Vagina (tissue), 2 donors: Measurements from ENCODE around the gene SH2D1B. TPM values are rescaled to one million over a fixed set of nuclear protein-coding genes. Genes with fewer than 3 reads are reported as not detected.
A peak's percentile ranks its signal among the peaks of the same experiment; 100 is the strongest.

Experiments
- DNase-seq, 2 donors: peaks; one replicate each; pipeline ENCODE4 v3.0.0-alpha.2; 2017; ENCODE audit errors: extremely low spot score in 2 of 2
- H3K27ac ChIP-seq: fragments of 200-600 bp; sonication (generic); one replicate; pipeline ENCODE4 v1.5.1; 2019
- H3K27me3 ChIP-seq: fragments of 200-600 bp; sonication (generic); one replicate; pipeline ENCODE4 v1.5.1; 2019
- H3K36me3 ChIP-seq, 2 donors: fragments of 200-600 bp; sonication (generic); one replicate each; pipeline ENCODE4 v1.5.1; 2017 to 2019
- H3K4me1 ChIP-seq: fragments of 200-600 bp; sonication (generic); one replicate; pipeline ENCODE4 v1.5.1; 2019
- H3K4me3 ChIP-seq, 2 donors: fragments of 200-600 bp; sonication (generic); 1 replicate in 1 of 2; 2 replicates in 1 of 2; pipeline ENCODE4 v1.5.1; 2016 to 2019
- H3K9me3 ChIP-seq: fragments of 200-600 bp; sonication (generic); one replicate; pipeline ENCODE4 v1.5.1; 2019
- CTCF ChIP-seq, 3 experiments: fragments of 450-650 bp in 2 of 3; fragments of 200-600 bp in 1 of 3; sonication (generic) in 1 of 3; IDR thresholded peaks; one replicate each; pipeline ENCODE4 v1.5.1; 2017 to 2019; ENCODE audit warnings: antibody characterized with exemption in 3 of 3, mild to moderate bottlenecking in 2 of 3, moderate library complexity in 2 of 3
- POLR2A ChIP-seq, 2 donors: fragments of 450-650 bp; IDR thresholded peaks; one replicate each; pipeline ENCODE4 v1.6.1; 2017; ENCODE audit warnings: antibody characterized with exemption in 2 of 2, mild to moderate bottlenecking in 2 of 2, moderate library complexity in 2 of 2
- POLR2AphosphoS5 ChIP-seq, 2 donors: sonication (generic); formaldehyde crosslinking; IDR thresholded peaks; one replicate each; pipeline ENCODE4 v1.9.0; 2017; ENCODE audit warnings: antibody characterized with exemption in 2 of 2, mild to moderate bottlenecking in 2 of 2, low read depth in 1 of 2; ENCODE audit not compliant: insufficient read depth in 1 of 2
- intact Hi-C: fragments of 100-400 bp; cut with DNase I; formaldehyde crosslinking; loops from one replicate; pipeline ENCODE4 v1.15.1; 2023
- total RNA-seq: library from RNA; depleted of rRNA; stranded (reverse); fragments of >200 nt; gene quantifications from one replicate; pipeline ENCODE4 v1.2.3, GENCODE V29; 2016

SH2D1B gene
- total RNA-seq, 1 donor from 2014 or later, result not detected

- no peak for TF ChIP-seq POLR2AphosphoS5 (IDR thresholded peaks at IDR 0.05; ENCODE audit: insufficient read depth in 1 of 2, low read depth in 1 of 2)
- TF ChIP-seq POLR2A (IDR thresholded peaks at IDR 0.05), result no peak
- Histone ChIP-seq H3K27me3 (no peaks in the 10 kb centered on the region), H3K36me3 (no peaks in the 10 kb centered on the region), H3K4me1 (peaks cover 27% of the 10 kb centered on the region), H3K4me3 (no peak overlapping the region), H3K27ac (no peak overlapping the region), H3K9me3 (no peaks in the 10 kb centered on the region)
- intact Hi-C loops, result loop anchor here (10.0 kb wide), 1 partner anchor 333 kb away; no protein-coding TSS in a partner anchor
- peak in 1 of 2 donors; percentile 71 for DNase-seq
These were observed 24.5 kb downstream of the SH2D1B start for GRCh38 chr1:162387226-162388082.

GRCh38 chr1:162386292-162387225 lies 25.4 kb downstream of the SH2D1B start:
- DNase-seq, result peak in 1 of 2 donors; percentile 83
- no peak overlapping the region for H3K4me3 ChIP-seq
- no peak overlapping the region for H3K27ac ChIP-seq
- no peaks in the 10 kb centered on the region for H3K36me3 ChIP-seq
- H3K9me3 ChIP-seq, result no peaks in the 10 kb centered on the region
- TF ChIP-seq POLR2AphosphoS5 (IDR thresholded peaks at IDR 0.05; ENCODE audit: insufficient read depth in 1 of 2, low read depth in 1 of 2), result no peak
- no peak for TF ChIP-seq POLR2A (IDR thresholded peaks at IDR 0.05)
- TF ChIP-seq CTCF (IDR thresholded peaks at IDR 0.05), result no peak
- H3K27me3 ChIP-seq, result no peaks in the 10 kb centered on the region
- intact Hi-C loops, result loop anchor here (10.0 kb wide), 1 partner anchor 332 kb away; no protein-coding TSS in a partner anchor
- peaks cover 35% of the 10 kb centered on the region for H3K4me1 ChIP-seq

- H3K27me3 ChIP-seq, result no peaks in the 10 kb centered on the region
- H3K9me3 ChIP-seq, result no peaks in the 10 kb centered on the region
- intact Hi-C loops, result loop anchor here (10.0 kb wide), 1 partner anchor 331 kb away; no protein-coding TSS in a partner anchor
- H3K4me1 ChIP-seq, result peaks cover 35% of the 10 kb centered on the region
- H3K36me3 ChIP-seq, result no peaks in the 10 kb centered on the region
- peak in 1 of 2 donors; percentile 72 for DNase-seq
- H3K4me3 ChIP-seq, result no peak overlapping the region
- TF ChIP-seq CTCF (IDR thresholded peaks at IDR 0.05) (no peak), POLR2AphosphoS5 (IDR thresholded peaks at IDR 0.05; ENCODE audit: insufficient read depth in 1 of 2, low read depth in 1 of 2) (no peak), POLR2A (IDR thresholded peaks at IDR 0.05) (no peak)
- no peak overlapping the region for H3K27ac ChIP-seq
These were observed 26.2 kb downstream of the SH2D1B start for GRCh38 chr1:162385702-162386101.

- no peak overlapping the region for H3K27ac ChIP-seq
- no peaks in the 10 kb centered on the region for H3K9me3 ChIP-seq
- no peak for TF ChIP-seq CTCF (IDR thresholded peaks at IDR 0.05)
- TF ChIP-seq POLR2A (IDR thresholded peaks at IDR 0.05), result no peak
- no peak for TF ChIP-seq POLR2AphosphoS5 (IDR thresholded peaks at IDR 0.05; ENCODE audit: insufficient read depth in 1 of 2, low read depth in 1 of 2)
- peak in 1 of 2 donors; percentile 60 for DNase-seq
- no peak overlapping the region for H3K4me3 ChIP-seq
- H3K36me3 ChIP-seq, result no peaks in the 10 kb centered on the region
- no peaks in the 10 kb centered on the region for H3K27me3 ChIP-seq
- peaks cover 35% of the 10 kb centered on the region for H3K4me1 ChIP-seq
- intact Hi-C loops, result loop anchor here (10.0 kb wide), 1 partner anchor 330 kb away; no protein-coding TSS in a partner anchor
These were observed 26.7 kb downstream of the SH2D1B start for GRCh38 chr1:162385280-162385623.

GRCh38 chr1:162384601-162385279 lies 27.2 kb downstream of the SH2D1B start:
- no peak for TF ChIP-seq POLR2A (IDR thresholded peaks at IDR 0.05)
- TF ChIP-seq POLR2AphosphoS5 (IDR thresholded peaks at IDR 0.05; ENCODE audit: insufficient read depth in 1 of 2, low read depth in 1 of 2), result no peak
- no peak for TF ChIP-seq CTCF (IDR thresholded peaks at IDR 0.05)
- Histone ChIP-seq H3K9me3 (no peaks in the 10 kb centered on the region), H3K4me3 (no peak overlapping the region), H3K4me1 (peaks cover 31% of the 10 kb centered on the region), H3K27me3 (no peaks in the 10 kb centered on the region), H3K36me3 (no peaks in the 10 kb centered on the region), H3K27ac (no peak overlapping the region)
- intact Hi-C loops, result loop anchor here (10.0 kb wide), 1 partner anchor 330 kb away; no protein-coding TSS in a partner anchor
- peak; percentile 58 to 61 for DNase-seq
